IPS-18c (cell line): ENCODE results near the gene ERC2.
"Not testable (repeated sequence)": the region's sequence is repeated elsewhere in the genome, so short reads cannot be mapped to it uniquely, and the experiment has no call there.

ENCODE experiments used
- H3K4me3 ChIP-seq: 2 replicates; pipeline ENCODE4 v1.7.0; 2013; ENCODE audit warnings: low read depth, mild to moderate bottlenecking, low read length, moderate library complexity; ENCODE audit not compliant: insufficient read depth
- H3K9me3 ChIP-seq: one replicate; pipeline ENCODE4 v1.6.1; 2013; ENCODE audit warnings: mild to moderate bottlenecking, low read length, moderate library complexity; ENCODE audit not compliant: control insufficient read depth, insufficient read depth

ERC2 gene

DNA sequence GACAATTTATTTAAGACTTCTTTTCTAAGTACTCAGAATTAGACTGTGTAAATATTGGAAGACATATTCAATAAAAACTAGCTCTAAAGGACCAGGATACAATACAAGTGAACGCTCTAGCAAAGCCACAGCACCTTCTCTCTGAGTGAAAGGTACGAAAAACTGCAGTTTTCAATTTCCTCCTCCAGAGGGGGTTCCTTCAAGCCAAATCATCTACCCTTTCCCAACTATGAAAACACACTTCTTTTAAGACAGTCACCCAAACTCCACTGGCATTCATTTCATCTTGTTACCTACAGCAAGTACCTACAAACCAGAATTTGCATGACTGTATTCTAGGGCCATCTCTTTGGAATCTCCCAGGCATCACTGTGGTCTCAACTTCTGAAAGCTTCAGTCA is 165.8 kb downstream of the ERC2 start:
- Histone ChIP-seq H3K9me3 (no peaks in the 10 kb centered on the region), H3K4me3 (no peak overlapping the region)

DNA sequence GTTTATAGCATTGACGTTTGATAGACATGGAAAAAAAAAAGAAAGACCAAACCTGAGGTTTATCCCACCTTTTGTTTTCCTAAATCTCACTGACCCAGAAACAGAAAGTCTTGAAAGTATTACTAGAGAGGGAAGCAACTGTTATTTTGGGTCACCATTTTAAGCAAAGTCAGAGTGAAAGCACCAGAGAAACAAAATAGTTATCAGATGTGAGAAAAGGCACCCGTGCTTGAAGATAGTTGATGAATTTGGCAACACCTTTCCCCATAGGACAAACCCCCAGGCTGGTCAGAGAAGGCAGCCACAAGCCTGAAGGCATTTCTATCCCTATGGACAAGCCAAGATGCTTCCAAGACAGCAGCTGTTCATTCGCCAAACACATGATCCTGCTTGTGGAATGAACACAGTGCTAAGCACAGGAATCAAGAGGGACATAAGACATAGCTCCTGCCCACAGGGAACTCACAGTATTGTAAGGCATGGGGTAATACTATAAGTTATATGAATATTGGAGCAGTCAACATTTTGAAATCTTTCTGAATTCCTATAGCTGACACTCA is 170.9 kb downstream of the ERC2 start:
- H3K9me3 ChIP-seq = no peaks in the 10 kb centered on the region
- no peak overlapping the region for H3K4me3 ChIP-seq

DNA sequence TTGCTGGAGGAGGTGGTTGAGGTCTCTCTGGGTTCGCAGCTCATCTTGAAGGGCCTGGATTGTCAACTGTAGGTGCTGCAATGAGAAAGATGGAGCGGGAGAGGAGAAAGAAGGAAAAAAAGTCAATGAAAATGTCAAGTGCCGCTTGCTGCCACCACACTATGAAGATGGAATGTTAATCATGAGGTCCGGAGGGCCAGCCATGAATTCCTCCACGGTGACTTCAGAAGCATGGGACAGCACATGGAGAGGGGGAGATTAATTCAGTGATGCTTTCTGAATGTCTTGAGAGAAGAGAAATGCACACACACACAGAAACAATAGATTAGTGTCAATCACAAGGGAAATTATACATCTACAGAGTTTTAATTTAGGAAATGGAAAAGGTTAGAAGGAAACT is 171.9 kb downstream of the ERC2 start:
- no peaks in the 10 kb centered on the region for H3K9me3 ChIP-seq

DNA sequence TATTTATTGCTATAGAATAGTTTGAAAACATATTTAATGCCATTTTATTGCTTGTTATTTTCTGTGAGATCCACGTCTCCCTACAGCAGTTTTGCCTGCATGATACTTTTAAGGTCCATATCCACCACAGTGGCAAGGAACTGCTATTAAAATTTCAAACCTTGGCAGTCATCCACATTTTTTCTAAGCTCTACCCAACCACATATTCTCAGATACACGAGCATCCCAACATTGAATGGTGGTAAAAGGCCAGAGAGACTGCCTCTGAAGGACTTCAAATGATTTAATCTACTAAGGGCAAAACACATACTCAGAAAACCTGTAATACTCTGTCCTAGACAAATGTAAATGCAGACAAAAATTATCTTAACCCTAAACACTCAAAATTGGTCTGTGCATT is 173.1 kb downstream of the ERC2 start:
- Histone ChIP-seq H3K4me3 (no peak overlapping the region), H3K9me3 (no peaks in the 10 kb centered on the region)

More for the DNA sequence above, 171.9 kb downstream of the ERC2 start:
- no peak overlapping the region for H3K4me3 ChIP-seq

DNA sequence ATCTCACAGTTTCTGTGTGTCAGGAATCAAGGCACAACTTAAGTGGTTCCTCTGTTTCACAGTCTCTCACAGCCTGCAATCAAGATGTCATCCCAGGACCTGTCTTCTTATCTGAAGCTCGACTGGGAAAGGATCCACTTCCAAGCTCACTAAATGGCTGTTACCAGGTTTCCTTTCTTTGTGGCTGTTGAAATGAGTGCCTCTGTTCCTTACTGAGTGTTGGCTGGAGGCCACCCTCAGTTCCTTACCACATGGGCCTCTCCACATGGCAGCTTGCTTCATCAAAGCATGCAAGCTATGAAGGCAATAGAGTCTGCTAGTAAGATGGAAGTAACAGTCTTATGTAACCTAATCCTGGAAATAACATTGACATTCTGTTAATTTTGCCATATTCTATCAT is 174.0 kb downstream of the ERC2 start:
- H3K9me3 ChIP-seq = peaks cover 2% of the 10 kb centered on the region
- H3K4me3 ChIP-seq = no peak overlapping the region

DNA sequence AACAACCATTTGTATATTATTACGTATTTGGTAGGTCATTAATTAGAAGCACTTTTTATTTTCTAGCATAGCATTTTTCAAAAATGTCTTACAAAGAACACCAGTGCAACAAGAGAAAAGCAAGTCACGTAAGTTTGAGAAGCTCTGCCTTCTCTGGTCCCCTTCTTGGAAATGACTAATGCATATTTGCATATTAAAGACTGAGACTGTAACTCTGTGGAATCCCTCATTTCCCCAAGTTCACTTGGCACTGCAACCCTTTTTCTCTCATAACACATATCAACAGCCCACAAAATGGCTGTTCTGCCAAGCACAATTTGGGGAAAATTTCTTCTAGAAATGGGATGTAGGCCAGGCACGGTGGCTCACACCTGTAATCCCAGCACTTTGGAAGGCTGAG is 176.3 kb downstream of the ERC2 start:
- no peak overlapping the region for H3K4me3 ChIP-seq

DNA sequence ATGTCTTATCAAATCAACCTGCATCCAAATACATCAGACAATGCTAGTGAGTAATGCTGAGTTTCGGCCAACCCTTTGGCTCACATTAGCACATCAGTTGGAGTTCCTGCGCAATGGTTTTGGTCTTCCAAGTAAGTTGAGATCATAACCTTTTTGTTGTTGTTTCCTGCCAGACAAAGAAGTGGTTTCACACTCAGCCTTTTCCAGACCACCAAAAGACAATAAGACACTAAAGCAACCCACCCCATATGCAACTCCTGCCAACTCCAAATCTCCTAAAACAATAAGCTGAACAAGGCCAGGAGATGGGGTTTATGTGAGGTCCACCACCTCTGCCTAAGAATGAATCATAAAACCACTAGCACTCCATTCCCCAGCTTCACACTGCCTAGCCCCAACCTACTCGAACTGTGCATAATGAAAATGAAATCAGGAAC is 177.0 kb downstream of the ERC2 start:
- H3K4me3 ChIP-seq = no peak overlapping the region
- H3K9me3 ChIP-seq = peaks cover 2% of the 10 kb centered on the region

More for the DNA sequence above, 176.3 kb downstream of the ERC2 start:
- peaks cover 2% of the 10 kb centered on the region for H3K9me3 ChIP-seq

DNA sequence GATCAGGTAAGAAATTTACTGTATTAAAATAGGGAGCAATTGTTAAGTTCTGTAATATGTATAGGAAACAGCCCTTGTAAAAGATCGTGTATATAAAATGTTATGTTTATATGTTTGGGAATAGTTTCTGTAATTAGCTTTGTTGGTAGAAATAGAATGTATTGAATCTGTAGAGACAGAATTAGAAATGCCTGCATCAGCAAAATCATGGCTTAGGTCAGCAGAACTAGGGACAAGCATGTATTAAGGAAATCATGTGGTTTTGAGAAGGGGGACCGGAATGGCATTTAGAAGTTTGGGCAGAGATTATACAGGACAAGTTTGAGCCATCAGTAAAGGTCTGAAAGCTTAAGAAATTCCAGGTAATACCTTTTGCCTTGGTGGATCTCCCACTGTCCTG is 177.9 kb downstream of the ERC2 start:
- peaks cover 2% of the 10 kb centered on the region for H3K9me3 ChIP-seq
- H3K4me3 ChIP-seq = no peak overlapping the region

DNA sequence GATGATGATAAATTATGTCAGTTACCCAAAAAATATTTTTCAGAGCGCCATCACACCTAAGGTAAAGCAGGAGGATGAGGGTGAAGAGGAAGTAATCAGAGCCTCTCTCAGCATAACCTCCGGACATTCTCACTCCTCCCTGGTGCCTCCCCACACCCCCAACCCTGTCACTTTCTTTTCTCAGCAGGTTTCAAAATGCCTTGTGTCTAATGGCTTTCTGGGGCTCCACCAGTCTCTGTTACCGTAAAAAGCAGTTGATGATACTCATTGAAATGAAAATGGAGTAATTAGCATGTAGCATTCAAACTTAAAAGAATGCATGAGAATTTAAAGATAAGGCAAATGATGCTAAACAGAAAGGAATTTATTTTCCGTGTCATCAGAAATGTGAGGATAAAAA is 180.0 kb downstream of the ERC2 start:
- H3K9me3 ChIP-seq = peaks cover 2% of the 10 kb centered on the region
- H3K4me3 ChIP-seq = no peak overlapping the region

DNA sequence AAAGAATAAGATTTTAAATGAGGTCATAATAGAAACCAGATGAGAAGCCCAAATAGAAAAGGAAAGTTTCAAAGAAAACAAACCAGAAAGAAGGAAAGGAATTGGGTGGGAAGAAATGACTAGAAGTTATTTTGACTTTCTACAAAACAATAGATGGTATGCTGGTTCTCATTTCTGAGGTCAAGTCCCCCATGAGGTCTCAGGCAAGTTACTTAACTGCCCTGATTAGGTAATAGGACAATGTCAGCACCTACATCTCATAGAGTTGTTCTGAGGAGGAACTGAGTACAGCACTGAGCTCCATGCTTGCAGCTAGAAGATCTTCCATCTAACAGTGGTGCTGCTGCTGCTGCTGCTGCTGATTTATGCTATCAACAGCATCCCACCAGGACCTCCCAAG is 185.9 kb downstream of the ERC2 start:
- no peak overlapping the region for H3K4me3 ChIP-seq
- H3K9me3 ChIP-seq = no peaks in the 10 kb centered on the region

DNA sequence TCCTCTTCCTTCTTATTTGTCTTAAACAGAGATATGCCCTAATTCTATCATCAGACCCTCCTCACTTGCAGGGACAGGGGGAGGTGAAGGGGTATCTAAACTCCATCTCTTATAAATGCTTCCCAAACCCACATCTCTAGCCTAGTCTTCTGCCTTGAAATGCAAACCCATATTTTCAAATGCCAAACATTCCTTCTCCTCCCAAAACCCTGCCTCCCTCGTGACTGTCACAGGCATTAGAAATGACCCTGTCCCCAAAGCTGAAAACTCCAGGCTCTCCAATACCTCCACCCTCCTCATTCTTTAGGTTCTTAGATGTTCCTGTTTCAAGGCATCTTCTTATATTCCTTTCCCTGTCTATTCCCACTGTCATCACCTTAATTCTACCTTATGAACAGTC is 191.0 kb downstream of the ERC2 start:
- Histone ChIP-seq H3K9me3 (no peaks in the 10 kb centered on the region), H3K4me3 (no peak overlapping the region)

DNA sequence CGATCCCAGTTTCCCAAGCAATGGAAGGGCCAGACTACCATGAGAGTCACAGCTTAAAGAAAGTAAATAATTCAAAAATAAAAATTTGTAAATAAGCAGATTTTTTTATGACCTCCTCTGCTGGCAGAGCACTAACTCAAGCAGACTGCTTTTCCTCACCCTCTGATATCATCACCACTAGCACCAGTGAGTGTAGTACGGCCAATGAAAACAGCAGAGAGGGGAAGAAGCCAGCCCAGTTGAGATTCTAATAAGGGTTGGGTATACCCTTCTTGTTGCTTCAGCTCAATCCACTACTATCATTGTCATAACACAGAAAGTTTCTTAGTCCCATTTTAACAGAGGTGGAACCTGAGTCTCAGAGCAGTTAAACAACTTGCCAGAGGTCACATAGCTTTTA is 193.1 kb downstream of the ERC2 start:
- no peak overlapping the region for H3K4me3 ChIP-seq

DNA sequence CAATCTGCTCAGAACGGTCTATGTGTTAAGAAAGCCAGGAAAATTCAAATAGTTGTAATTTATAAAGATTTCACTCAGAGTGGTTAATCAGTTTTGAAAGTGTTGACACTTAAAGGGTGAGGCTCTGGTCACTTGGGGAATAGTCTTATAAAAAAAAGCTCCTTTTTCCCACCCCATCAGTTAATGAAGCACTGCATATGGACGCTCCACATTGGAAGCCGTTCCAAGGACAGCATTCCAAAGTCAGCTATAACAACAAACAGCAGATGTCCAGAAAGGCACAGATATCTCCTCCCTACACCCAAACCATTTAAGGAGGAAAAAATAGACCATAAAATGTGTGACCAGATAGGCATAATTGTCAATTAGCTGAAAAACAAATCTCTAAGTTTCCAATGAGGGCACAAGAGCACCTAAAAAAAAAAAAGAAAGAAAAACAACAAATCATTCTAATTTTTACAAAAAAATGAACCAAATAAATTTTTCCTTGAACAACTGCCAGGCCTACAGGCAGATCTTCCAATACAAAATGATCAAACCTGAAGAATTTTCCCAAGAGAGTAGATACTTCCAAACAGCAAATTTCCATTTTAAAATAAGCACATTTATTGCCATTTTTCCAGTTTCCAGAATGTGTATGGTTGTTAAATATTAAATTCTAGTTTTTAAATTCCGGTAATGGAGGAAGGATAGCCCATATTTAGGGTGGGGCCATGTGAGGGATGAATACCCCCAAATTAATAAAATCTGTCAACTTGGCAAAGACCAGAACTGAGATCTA is 198.3 kb downstream of the ERC2 start:
- H3K9me3 ChIP-seq = no peaks in the 10 kb centered on the region
- no peak overlapping the region for H3K4me3 ChIP-seq

More for the DNA sequence above, 193.1 kb downstream of the ERC2 start:
- H3K9me3 ChIP-seq = no peaks in the 10 kb centered on the region

DNA sequence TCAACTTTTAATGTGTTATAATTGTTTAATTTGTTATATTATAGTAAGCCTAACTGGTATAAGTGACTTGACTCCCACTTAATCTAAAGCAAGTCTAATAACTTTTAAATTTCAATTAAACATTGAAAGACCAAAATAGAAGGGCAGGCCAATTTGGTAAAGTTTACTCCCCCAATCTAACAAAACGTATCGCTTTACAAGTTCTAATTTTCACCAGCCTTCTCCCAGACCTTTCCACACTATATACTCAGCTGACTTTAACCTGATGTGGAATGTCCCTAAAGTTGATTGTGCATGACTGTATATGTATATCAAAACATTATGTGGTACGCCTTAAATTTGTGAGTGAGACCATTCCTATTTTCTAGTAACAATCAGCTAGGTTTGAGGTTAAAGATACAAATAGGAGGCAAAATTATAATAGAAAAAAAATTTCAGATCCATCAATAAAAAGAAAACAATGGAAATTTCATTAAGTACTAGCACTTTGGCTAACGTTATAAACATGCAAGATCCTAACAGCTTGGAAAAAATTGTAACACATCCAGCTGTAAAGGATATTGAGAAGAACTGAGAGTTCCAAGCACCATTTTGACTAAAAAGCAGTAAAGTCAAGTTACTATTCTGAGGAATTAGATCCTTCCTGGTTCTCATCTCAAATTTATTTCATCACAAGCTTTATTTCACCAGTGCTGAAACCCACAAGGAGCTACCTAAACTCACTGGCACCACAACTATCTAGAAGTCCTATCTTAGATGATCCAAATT is 199.5 kb downstream of the ERC2 start:
- H3K9me3 ChIP-seq = no peaks in the 10 kb centered on the region
- H3K4me3 ChIP-seq = no peak overlapping the region

DNA sequence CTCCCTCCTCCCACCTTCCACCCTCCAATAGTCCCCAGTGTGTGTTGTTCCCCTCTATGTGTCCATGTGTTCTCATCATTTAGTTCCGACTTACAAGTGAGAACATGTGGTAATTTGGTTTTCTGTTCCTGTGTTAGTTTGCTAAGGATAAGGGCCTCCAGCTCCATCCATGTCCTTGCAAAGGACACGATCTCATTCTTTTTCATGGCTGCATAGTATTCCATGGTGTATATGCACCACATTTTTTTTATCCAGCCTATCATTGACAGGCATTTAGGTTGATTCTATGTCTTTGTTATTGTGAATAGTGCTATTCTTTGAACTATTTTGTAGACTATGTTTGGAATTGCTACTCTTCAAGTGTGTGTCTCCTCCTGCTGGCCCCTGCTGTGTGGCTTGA is 206.4 kb downstream of the ERC2 start:
- not testable (repeated sequence) for H3K4me3 ChIP-seq, H3K9me3 ChIP-seq

DNA sequence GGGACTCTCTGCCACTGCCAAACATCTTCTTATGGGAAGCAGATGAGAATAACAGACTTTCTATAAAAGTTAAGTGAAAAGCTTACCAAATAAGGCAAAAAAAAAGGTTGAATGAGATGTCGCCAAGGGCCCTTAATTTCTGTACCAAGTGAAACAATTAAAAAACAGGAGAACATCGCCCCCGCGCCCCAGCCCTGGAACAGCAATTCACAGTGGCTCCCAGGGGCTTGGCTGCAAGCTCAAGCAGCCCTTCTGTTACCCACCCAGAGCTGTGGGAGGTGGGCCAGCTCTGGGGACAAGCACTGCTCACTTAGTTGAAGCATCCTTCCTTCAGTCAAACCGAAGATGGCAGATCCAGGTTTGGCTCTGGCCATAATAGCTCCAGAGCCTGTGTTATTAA is 208.0 kb downstream of the ERC2 start:
- Histone ChIP-seq H3K4me3 (no peak overlapping the region), H3K9me3 (no peaks in the 10 kb centered on the region)

DNA sequence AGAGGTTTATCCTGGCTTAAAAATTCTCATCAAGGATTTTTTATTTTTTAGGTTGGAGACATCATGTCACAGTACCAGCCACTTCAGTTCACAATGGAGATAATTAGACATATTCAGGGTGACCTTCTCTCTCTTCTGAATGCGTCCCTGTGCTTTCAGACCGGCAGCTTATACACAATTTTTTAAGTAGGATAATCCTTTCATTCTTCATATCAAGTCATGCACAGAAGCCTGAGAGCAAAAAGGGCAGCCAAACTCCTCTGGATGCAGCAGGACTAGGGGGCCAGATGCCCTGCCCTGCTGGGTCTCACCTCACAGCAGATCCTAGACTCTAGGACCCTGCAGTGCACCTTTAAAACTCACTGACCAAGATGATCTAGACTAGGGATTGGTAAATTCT is 210.4 kb downstream of the ERC2 start:
- Histone ChIP-seq H3K4me3 (no peak overlapping the region), H3K9me3 (no peaks in the 10 kb centered on the region)

DNA sequence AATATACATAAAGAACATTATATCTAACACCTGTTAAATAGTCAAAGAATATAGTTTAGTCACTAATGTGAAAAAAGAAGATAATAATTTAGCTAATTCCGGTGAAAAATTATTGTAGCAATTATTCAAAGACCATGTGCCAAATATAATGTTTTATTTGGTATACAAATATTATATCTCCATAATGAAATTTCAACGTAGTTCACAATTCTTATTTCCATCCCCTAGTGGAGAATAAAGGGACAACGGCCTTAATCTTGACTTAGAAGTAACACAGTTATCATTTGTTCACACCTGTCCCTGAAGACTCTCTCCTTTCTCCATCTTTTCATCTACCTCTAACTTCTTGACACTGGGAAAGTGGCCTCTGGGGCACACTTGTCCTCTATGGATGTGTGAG is 213.4 kb downstream of the ERC2 start:
- no peak overlapping the region for H3K4me3 ChIP-seq
- no peaks in the 10 kb centered on the region for H3K9me3 ChIP-seq
